ENCODE data around the gene ZP4. TPM values are rescaled to one million over a fixed set of nuclear protein-coding genes. Genes with fewer than 3 reads are reported as not detected.

Gene ZP4
- total and polyA plus RNA-seq, 2 experiments from 2014 or later, result not detected

DNA sequence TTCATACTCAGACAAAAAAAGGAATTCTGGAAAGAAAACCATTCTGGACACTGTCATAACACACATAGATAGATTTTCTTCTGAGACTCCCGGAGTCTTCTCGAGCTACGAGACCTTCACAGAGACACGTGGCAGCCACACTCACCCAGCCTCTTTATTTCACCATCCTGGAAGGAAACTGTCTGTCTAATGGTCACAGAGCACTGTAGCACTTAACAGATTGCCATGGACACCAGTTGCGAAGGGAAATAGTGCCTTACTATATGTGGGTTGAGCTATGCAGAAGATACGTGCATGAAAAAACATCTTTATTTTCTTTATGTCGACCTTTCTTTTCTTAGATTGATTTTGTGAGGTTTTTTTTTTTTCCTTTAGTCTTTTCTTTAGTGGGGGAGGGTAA, 57.9 kb downstream of the ZP4 start:
- Mint-ChIP-seq H3K36me3 (ENCODE audit: low read depth) (peaks cover 19% of the 10 kb centered on the region), H3K4me1 (peaks cover 42% of the 10 kb centered on the region), H3K9me3 (no peaks in the 10 kb centered on the region; the same call in 2 of the 3 replicates), H3K27me3 (ENCODE audit: insufficient read depth, low read depth, poor library complexity) (peaks cover 7% of the 10 kb centered on the region), H3K4me3 (no peak overlapping the region), H3K27ac (peak overlapping the region; percentile 90)
- H3F3A ChIP-seq (replicated peaks; ENCODE audit: low read depth), result no peaks in the 10 kb centered on the region
- no peaks in the 10 kb centered on the region; the same call in 1 of the 2 replicates for H3K27me3 ChIP-seq (ENCODE audit: insufficient read depth)
- no peak overlapping the region; the same call in 1 of the 2 replicates for H2AFZ ChIP-seq
- H3K4me2 ChIP-seq, result peak overlapping the region; percentile 36
- no peaks in the 10 kb centered on the region for H4K20me1 ChIP-seq (replicated peaks; ENCODE audit: insufficient read depth)
- no peak overlapping the region for H3K4me3 ChIP-seq
- DNase-seq (ENCODE audit: low spot score), result peak; percentile 28
- no peaks in the 10 kb centered on the region for H3K36me3 ChIP-seq (ENCODE audit: insufficient read depth)
- no peak overlapping the region for H3K27ac ChIP-seq (ENCODE audit: low read depth)
- no peaks in the 10 kb centered on the region for H3K79me2 ChIP-seq (replicated peaks; ENCODE audit: insufficient read depth)
- peaks cover 37% of the 10 kb centered on the region for H3K4me1 ChIP-seq (ENCODE audit: insufficient read depth)
- peaks cover 7% of the 10 kb centered on the region for H3K9me2 ChIP-seq (ENCODE audit: insufficient read depth)
- no peak for TF ChIP-seq EZH2 (IDR thresholded peaks at IDR 0.05; ENCODE audit: low read depth, unreplicated experiment)
- TF ChIP-seq, protein P1, sequence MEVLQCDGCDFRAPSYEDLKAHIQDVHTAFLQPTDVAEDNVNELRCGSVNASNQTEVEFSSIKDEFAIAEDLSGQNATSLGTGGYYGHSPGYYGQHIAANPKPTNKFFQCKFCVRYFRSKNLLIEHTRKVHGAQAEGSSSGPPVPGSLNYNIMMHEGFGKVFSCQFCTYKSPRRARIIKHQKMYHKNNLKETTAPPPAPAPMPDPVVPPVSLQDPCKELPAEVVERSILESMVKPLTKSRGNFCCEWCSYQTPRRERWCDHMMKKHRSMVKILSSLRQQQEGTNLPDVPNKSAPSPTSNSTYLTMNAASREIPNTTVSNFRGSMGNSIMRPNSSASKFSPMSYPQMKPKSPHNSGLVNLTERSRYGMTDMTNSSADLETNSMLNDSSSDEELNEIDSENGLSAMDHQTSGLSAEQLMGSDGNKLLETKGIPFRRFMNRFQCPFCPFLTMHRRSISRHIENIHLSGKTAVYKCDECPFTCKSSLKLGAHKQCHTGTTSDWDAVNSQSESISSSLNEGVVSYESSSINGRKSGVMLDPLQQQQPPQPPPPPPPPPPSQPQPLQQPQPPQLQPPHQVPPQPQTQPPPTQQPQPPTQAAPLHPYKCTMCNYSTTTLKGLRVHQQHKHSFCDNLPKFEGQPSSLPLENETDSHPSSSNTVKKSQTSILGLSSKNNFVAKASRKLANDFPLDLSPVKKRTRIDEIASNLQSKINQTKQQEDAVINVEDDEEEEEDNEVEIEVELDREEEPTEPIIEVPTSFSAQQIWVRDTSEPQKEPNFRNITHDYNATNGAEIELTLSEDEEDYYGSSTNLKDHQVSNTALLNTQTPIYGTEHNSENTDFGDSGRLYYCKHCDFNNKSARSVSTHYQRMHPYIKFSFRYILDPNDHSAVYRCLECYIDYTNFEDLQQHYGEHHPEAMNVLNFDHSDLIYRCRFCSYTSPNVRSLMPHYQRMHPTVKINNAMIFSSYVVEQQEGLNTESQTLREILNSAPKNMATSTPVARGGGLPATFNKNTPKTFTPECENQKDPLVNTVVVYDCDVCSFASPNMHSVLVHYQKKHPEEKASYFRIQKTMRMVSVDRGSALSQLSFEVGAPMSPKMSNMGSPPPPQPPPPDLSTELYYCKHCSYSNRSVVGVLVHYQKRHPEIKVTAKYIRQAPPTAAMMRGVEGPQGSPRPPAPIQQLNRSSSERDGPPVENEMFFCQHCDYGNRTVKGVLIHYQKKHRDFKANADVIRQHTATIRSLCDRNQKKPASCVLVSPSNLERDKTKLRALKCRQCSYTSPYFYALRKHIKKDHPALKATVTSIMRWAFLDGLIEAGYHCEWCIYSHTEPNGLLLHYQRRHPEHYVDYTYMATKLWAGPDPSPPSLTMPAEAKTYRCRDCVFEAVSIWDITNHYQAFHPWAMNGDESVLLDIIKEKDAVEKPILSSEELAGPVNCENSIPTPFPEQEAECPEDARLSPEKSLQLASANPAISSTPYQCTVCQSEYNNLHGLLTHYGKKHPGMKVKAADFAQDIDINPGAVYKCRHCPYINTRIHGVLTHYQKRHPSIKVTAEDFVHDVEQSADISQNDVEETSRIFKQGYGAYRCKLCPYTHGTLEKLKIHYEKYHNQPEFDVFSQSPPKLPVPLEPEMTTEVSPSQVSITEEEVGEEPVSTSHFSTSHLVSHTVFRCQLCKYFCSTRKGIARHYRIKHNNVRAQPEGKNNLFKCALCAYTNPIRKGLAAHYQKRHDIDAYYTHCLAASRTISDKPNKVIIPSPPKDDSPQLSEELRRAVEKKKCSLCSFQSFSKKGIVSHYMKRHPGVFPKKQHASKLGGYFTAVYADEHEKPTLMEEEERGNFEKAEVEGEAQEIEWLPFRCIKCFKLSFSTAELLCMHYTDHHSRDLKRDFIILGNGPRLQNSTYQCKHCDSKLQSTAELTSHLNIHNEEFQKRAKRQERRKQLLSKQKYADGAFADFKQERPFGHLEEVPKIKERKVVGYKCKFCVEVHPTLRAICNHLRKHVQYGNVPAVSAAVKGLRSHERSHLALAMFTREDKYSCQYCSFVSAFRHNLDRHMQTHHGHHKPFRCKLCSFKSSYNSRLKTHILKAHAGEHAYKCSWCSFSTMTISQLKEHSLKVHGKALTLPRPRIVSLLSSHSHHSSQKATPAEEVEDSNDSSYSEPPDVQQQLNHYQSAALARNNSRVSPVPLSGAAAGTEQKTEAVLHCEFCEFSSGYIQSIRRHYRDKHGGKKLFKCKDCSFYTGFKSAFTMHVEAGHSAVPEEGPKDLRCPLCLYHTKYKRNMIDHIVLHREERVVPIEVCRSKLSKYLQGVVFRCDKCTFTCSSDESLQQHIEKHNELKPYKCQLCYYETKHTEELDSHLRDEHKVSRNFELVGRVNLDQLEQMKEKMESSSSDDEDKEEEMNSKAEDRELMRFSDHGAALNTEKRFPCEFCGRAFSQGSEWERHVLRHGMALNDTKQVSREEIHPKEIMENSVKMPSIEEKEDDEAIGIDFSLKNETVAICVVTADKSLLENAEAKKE (CRISPR knock-in tag; IDR thresholded peaks at IDR 0.05), result no peak
- TF ChIP-seq ZNF114 (CRISPR knock-in tag; IDR thresholded peaks at IDR 0.05), result no peak
- no peak for TF ChIP-seq CREB1 (CRISPR knock-in tag; IDR thresholded peaks at IDR 0.05; ENCODE audit: low read depth)
- TF ChIP-seq, protein P2, sequence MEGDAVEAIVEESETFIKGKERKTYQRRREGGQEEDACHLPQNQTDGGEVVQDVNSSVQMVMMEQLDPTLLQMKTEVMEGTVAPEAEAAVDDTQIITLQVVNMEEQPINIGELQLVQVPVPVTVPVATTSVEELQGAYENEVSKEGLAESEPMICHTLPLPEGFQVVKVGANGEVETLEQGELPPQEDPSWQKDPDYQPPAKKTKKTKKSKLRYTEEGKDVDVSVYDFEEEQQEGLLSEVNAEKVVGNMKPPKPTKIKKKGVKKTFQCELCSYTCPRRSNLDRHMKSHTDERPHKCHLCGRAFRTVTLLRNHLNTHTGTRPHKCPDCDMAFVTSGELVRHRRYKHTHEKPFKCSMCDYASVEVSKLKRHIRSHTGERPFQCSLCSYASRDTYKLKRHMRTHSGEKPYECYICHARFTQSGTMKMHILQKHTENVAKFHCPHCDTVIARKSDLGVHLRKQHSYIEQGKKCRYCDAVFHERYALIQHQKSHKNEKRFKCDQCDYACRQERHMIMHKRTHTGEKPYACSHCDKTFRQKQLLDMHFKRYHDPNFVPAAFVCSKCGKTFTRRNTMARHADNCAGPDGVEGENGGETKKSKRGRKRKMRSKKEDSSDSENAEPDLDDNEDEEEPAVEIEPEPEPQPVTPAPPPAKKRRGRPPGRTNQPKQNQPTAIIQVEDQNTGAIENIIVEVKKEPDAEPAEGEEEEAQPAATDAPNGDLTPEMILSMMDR (conservative IDR thresholded peaks at IDR 0.05; ENCODE audit: low read depth in 2 of 2), result no peak
- TF ChIP-seq, protein P3, sequence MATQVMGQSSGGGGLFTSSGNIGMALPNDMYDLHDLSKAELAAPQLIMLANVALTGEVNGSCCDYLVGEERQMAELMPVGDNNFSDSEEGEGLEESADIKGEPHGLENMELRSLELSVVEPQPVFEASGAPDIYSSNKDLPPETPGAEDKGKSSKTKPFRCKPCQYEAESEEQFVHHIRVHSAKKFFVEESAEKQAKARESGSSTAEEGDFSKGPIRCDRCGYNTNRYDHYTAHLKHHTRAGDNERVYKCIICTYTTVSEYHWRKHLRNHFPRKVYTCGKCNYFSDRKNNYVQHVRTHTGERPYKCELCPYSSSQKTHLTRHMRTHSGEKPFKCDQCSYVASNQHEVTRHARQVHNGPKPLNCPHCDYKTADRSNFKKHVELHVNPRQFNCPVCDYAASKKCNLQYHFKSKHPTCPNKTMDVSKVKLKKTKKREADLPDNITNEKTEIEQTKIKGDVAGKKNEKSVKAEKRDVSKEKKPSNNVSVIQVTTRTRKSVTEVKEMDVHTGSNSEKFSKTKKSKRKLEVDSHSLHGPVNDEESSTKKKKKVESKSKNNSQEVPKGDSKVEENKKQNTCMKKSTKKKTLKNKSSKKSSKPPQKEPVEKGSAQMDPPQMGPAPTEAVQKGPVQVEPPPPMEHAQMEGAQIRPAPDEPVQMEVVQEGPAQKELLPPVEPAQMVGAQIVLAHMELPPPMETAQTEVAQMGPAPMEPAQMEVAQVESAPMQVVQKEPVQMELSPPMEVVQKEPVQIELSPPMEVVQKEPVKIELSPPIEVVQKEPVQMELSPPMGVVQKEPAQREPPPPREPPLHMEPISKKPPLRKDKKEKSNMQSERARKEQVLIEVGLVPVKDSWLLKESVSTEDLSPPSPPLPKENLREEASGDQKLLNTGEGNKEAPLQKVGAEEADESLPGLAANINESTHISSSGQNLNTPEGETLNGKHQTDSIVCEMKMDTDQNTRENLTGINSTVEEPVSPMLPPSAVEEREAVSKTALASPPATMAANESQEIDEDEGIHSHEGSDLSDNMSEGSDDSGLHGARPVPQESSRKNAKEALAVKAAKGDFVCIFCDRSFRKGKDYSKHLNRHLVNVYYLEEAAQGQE (IDR thresholded peaks at IDR 0.05; ENCODE audit: unreplicated experiment), result no peak
- no peak for TF ChIP-seq NANOG (IDR thresholded peaks at IDR 0.05; ENCODE audit: borderline replicate concordance)
- TF ChIP-seq EZH2phosphoT487 (IDR thresholded peaks at IDR 0.05; ENCODE audit: unreplicated experiment), result no peak
- TF ChIP-seq, protein P4, sequence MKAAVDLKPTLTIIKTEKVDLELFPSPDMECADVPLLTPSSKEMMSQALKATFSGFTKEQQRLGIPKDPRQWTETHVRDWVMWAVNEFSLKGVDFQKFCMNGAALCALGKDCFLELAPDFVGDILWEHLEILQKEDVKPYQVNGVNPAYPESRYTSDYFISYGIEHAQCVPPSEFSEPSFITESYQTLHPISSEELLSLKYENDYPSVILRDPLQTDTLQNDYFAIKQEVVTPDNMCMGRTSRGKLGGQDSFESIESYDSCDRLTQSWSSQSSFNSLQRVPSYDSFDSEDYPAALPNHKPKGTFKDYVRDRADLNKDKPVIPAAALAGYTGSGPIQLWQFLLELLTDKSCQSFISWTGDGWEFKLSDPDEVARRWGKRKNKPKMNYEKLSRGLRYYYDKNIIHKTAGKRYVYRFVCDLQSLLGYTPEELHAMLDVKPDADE (IDR thresholded peaks at IDR 0.05), result no peak
- no peak for TF ChIP-seq JUNB (IDR thresholded peaks at IDR 0.05; ENCODE audit: unreplicated experiment)
- no peak for TF ChIP-seq STAT1 (IDR thresholded peaks at IDR 0.05; ENCODE audit: unreplicated experiment)
- TF ChIP-seq ZNF331 (CRISPR knock-in tag; IDR thresholded peaks at IDR 0.05; ENCODE audit: low read depth), result no peak
- TF ChIP-seq POLR2AphosphoS5 (IDR thresholded peaks at IDR 0.05; ENCODE audit: low read depth), result no peak
- peak; percentile 41; the same call in 2 of the 3 replicates for ATAC-seq

Measured in GM23338 (cell line).